ENCODE measurements around the gene HTRA1.

The HTRA1 gene

GRCh38 chr10:122559228-122559627 is 97.9 kb downstream of the HTRA1 start:
- DNase-seq: no peak

GRCh38 chr10:122560279-122560804 is 99.0 kb downstream of the HTRA1 start, which contains the start of gene DMBT1:
TSS of gene DMBT1 (plus strand) at chr10:122560754. CDS start at chr10:122560771, 17 bp downstream.
- no peak for DNase-seq

GRCh38 chr10:122561212-122561611 is 99.9 kb downstream of the HTRA1 start:
- no peak for DNase-seq

GRCh38 chr10:122561792-122562191 is 100.4 kb downstream of the HTRA1 start:
- no peak for DNase-seq
